SW 1271 (cell line): Measurements from ENCODE around the gene ACLY.

Experiments used
- DNase-seq, 2 experiments: peaks; one replicate each; lab custom pipeline; 2025; lab: John Stamatoyannopoulos, UW

The ACLY gene

GRCh38 chr17:41918314-41919164, at the start of gene ACLY:
Gene ACLY, minus strand, starts transcription at chr17:41918951. Its CDS starts 5,078 bp downstream, at chr17:41913873.
- peak; percentile 93 to 96 for DNase-seq

- DNase-seq, result no peak
Measured at GRCh38 chr17:41967921-41968578, 49.3 kb upstream of the ACLY start.

- DNase-seq, result no peak
Measured at GRCh38 chr17:41967141-41967920, 48.6 kb upstream of the ACLY start.

- peak; percentile 48 to 81 for DNase-seq
Measured at GRCh38 chr17:41966463-41967140, 47.9 kb upstream of the ACLY start, which contains the start of gene CNP. Gene CNP, plus strand, starts transcription at chr17:41966795. Its CDS starts 90 bp downstream, at chr17:41966885.

GRCh38 chr17:41965694-41966462, 47.1 kb upstream of the ACLY start:
- peak in 1 of 2 experiments; percentile 24 for DNase-seq

GRCh38 chr17:41962768-41963434, 44.1 kb upstream of the ACLY start:
- peak in 1 of 2 experiments; percentile 51 for DNase-seq

- no peak for DNase-seq
Measured at GRCh38 chr17:41962111-41962510, 43.4 kb upstream of the ACLY start.

- peak in 1 of 2 experiments; percentile 18 for DNase-seq
Measured at GRCh38 chr17:41959336-41960095, 40.8 kb upstream of the ACLY start.

- DNase-seq, result no peak
Measured at GRCh38 chr17:41959030-41959335, 40.2 kb upstream of the ACLY start.

- no peak for DNase-seq
Measured at GRCh38 chr17:41957869-41958439, 39.2 kb upstream of the ACLY start.

GRCh38 chr17:41957031-41957868, 38.5 kb upstream of the ACLY start:
- no peak for DNase-seq

GRCh38 chr17:41956522-41956921, 37.8 kb upstream of the ACLY start:
- no peak for DNase-seq

GRCh38 chr17:41948762-41949460, 30.2 kb upstream of the ACLY start:
- no peak for DNase-seq

GRCh38 chr17:41944943-41945342, 26.2 kb upstream of the ACLY start:
- DNase-seq, result no peak

GRCh38 chr17:41943492-41943891, 24.7 kb upstream of the ACLY start:
- no peak for DNase-seq

- DNase-seq, result no peak
Measured at GRCh38 chr17:41942626-41943373, 24.0 kb upstream of the ACLY start.

- DNase-seq, result no peak
Measured at GRCh38 chr17:41941168-41941567, 22.4 kb upstream of the ACLY start.
